CD4-positive, alpha-beta T cell (primary cell): ENCODE measurements around the gene COX7B. TPM values are rescaled to one million over a fixed set of nuclear protein-coding genes. Genes with fewer than 3 reads are reported as not detected.

Source experiments
- ATAC-seq: fragments of 200-7000 bp; cut with Tn5 transposase; one replicate; pipeline ENCODE4 v1.10.0; 2022; ENCODE audit warnings: mild to moderate bottlenecking; ENCODE audit not compliant: poor library complexity
- CTCF ChIA-PET: fragments of 350-600 bp; sonication (Branson Sonifier 250); formaldehyde crosslinking; loops from one replicate; lab custom pipeline; 2021; ENCODE audit warnings: antibody characterized with exemption, inconsistent platforms; lab: Charles Lee
- POLR2A ChIA-PET: fragments of 350-600 bp; sonication (Branson Sonifier 250); formaldehyde crosslinking; loops from one replicate; lab custom pipeline; 2021; ENCODE audit warnings: antibody characterized with exemption, inconsistent platforms; lab: Charles Lee
- DNase-seq, 14 experiments: peaks; one replicate each; pipeline ENCODE4 v3.0.0-alpha.2; 2013 to 2020; ENCODE audit warnings: mixed read lengths in 2 of 14
- H3K27ac ChIP-seq, 2 donors: one replicate each; pipeline versions ENCODE4 v1.5.1 to v1.7.0; 2013; ENCODE audit warnings: low read length in 2 of 2, low read depth in 1 of 2, mild to moderate bottlenecking in 1 of 2
- H3K27me3 ChIP-seq, 2 experiments: 1 replicate in 1 of 2; 2 replicates in 1 of 2; pipeline versions ENCODE4 v1.6.1 to v1.7.0; 2013; ENCODE audit warnings: low read length in 2 of 2, control low read depth in 1 of 2, mild to moderate bottlenecking in 1 of 2, moderate library complexity in 1 of 2; ENCODE audit not compliant: insufficient read depth in 2 of 2, control insufficient read depth in 1 of 2
- H3K36me3 ChIP-seq: one replicate; pipeline ENCODE4 v1.6.1; 2013; ENCODE audit warnings: low read length, control low read depth; ENCODE audit not compliant: insufficient read depth
- H3K4me1 ChIP-seq: one replicate; pipeline ENCODE4 v1.6.1; 2013; ENCODE audit warnings: low read length, control low read depth; ENCODE audit not compliant: insufficient read depth
- H3K4me3 ChIP-seq: one replicate; pipeline ENCODE4 v1.5.1; 2013; ENCODE audit warnings: mild to moderate bottlenecking, low read length, moderate library complexity
- H3K9me3 ChIP-seq, 2 experiments: 1 replicate in 1 of 2; 2 replicates in 1 of 2; pipeline versions ENCODE4 v1.6.1 to v1.7.0; 2013; ENCODE audit warnings: low read length in 2 of 2, mild to moderate bottlenecking in 2 of 2, control low read depth in 1 of 2, moderate library complexity in 1 of 2; ENCODE audit not compliant: control insufficient read depth in 1 of 2, insufficient read depth in 1 of 2
- H3K27ac Mint-ChIP-seq: one replicate; pipeline ENCODE4 v1.8.0; 2020; ENCODE audit warnings: mixed read lengths
- H3K27me3 Mint-ChIP-seq: one replicate; pipeline ENCODE4 v1.8.0; 2021; ENCODE audit warnings: mixed read lengths
- H3K36me3 Mint-ChIP-seq: one replicate; pipeline ENCODE4 v1.8.0; 2021; ENCODE audit warnings: low read depth, mixed read lengths
- H3K4me1 Mint-ChIP-seq: one replicate; pipeline ENCODE4 v1.8.0; 2021; ENCODE audit warnings: low read depth, mixed read lengths
- H3K4me3 Mint-ChIP-seq: one replicate; pipeline ENCODE4 v1.8.0; 2020; ENCODE audit warnings: mild to moderate bottlenecking, mixed read lengths
- H3K9me3 Mint-ChIP-seq: one replicate; pipeline ENCODE4 v1.8.0; 2020; ENCODE audit warnings: mixed read lengths
- intact Hi-C, 2 experiments: fragments of 100-400 bp; cut with DNase I in 1 of 2; cut with micrococcal nuclease in 1 of 2; formaldehyde crosslinking; loops; one replicate each; pipeline versions ENCODE4 v1.15.1 to v1.9.0; 2023 to 2025; cut with DNase I, micrococcal nuclease
- total RNA-seq, 174 experiments: library from RNA in 2 of 174; stranded (reverse) in 2 of 174; gene quantifications; one replicate each; pipeline ENCODE4 v1.2.3 and lab custom pipeline; 2021 to 2026
- TF ChIP-seq, protein P1 (sequence below): fragments of 200-600 bp; IDR thresholded peaks from one replicate; pipeline ENCODE4 v1.8.0; 2022; ENCODE audit warnings: antibody characterized with exemption, mild to moderate bottlenecking

The COX7B gene
- total RNA-seq, 2 experiments from 2014 or later, result 106 to 117 TPM

- CTCF ChIA-PET, result interaction anchor here (1.3 kb wide), 1 partner anchor 18 kb away, joined by 3 read pairs; no protein-coding TSS in a partner anchor
- Histone ChIP-seq H3K4me3 (no peak overlapping the region), H3K27ac (no peak overlapping the region), H3K4me1 (peaks cover 4% of the 10 kb centered on the region), H3K9me3 (no peaks in the 10 kb centered on the region), H3K27me3 (no peaks in the 10 kb centered on the region), H3K36me3 (no peaks in the 10 kb centered on the region)
- H3K9me3 Mint-ChIP-seq, result no peaks in the 10 kb centered on the region
- TF ChIP-seq, protein P1, sequence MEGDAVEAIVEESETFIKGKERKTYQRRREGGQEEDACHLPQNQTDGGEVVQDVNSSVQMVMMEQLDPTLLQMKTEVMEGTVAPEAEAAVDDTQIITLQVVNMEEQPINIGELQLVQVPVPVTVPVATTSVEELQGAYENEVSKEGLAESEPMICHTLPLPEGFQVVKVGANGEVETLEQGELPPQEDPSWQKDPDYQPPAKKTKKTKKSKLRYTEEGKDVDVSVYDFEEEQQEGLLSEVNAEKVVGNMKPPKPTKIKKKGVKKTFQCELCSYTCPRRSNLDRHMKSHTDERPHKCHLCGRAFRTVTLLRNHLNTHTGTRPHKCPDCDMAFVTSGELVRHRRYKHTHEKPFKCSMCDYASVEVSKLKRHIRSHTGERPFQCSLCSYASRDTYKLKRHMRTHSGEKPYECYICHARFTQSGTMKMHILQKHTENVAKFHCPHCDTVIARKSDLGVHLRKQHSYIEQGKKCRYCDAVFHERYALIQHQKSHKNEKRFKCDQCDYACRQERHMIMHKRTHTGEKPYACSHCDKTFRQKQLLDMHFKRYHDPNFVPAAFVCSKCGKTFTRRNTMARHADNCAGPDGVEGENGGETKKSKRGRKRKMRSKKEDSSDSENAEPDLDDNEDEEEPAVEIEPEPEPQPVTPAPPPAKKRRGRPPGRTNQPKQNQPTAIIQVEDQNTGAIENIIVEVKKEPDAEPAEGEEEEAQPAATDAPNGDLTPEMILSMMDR, result no peak
- POLR2A ChIA-PET, result interaction anchor here (0.6 kb wide), 1 partner anchor 337 kb away, joined by 3 read pairs; no protein-coding TSS in a partner anchor
- no peak overlapping the region for H3K4me3 Mint-ChIP-seq
- DNase-seq (peak in 1 of 14 experiments; percentile 3), ATAC-seq (no peak)
- no peaks in the 10 kb centered on the region for H3K36me3 Mint-ChIP-seq
- H3K27me3 Mint-ChIP-seq, result no peaks in the 10 kb centered on the region
- H3K27ac Mint-ChIP-seq, result no peak overlapping the region
- H3K4me1 Mint-ChIP-seq, result peaks cover 14% of the 10 kb centered on the region
- intact Hi-C loops, result no loop called here
Observed at GRCh38 chrX:77945910-77946545, 46.8 kb downstream of the COX7B start.

DNA sequence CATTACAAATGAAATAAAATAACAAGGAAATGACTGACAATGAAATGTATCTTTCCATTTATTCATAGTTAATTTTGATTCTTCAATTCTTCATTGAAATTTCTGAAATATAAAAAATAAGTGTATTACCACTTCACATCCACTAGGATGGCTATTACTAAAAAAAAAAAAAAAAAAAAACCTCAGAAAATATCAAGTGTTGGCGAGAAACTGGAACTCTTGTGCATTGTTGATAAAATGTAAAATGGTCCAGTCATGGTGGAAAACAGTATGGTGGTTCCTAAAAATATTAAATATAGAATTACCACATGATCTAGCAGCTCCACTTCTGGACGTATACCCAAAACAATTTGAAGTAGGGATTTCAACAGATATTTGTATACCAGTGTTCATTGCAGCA lies 47.3 kb downstream of the COX7B start:
- Mint-ChIP-seq H3K4me1 (peaks cover 11% of the 10 kb centered on the region), H3K4me3 (no peak overlapping the region), H3K27ac (no peak overlapping the region), H3K27me3 (no peaks in the 10 kb centered on the region), H3K9me3 (no peaks in the 10 kb centered on the region), H3K36me3 (no peaks in the 10 kb centered on the region)
- Histone ChIP-seq H3K4me1 (peaks cover 4% of the 10 kb centered on the region), H3K36me3 (no peaks in the 10 kb centered on the region), H3K27ac (no peak overlapping the region), H3K9me3 (no peaks in the 10 kb centered on the region), H3K4me3 (no peak overlapping the region), H3K27me3 (no peaks in the 10 kb centered on the region)
- POLR2A ChIA-PET, result interaction anchor here (0.7 kb wide), 1 partner anchor 67 kb away, joined by 4 read pairs; no protein-coding TSS in a partner anchor
- intact Hi-C loops, result no loop called here
- CTCF ChIA-PET, result no interaction called here
- TF ChIP-seq, protein P1, result no peak
- DNase-seq, result no peak
- ATAC-seq, result no peak

GRCh38 chrX:77949840-77950239 lies 50.6 kb downstream of the COX7B start:
- no peaks in the 10 kb centered on the region for H3K27me3 ChIP-seq
- intact Hi-C loops, result no loop called here
- no peaks in the 10 kb centered on the region for H3K9me3 Mint-ChIP-seq
- ChIA-PET CTCF (no interaction called here), POLR2A (no interaction called here)
- H3K4me3 Mint-ChIP-seq, result no peak overlapping the region
- H3K9me3 ChIP-seq, result no peaks in the 10 kb centered on the region
- H3K4me3 ChIP-seq, result no peak overlapping the region
- H3K4me1 Mint-ChIP-seq, result peaks cover 10% of the 10 kb centered on the region
- DNase-seq (no peak), ATAC-seq (no peak)
- no peaks in the 10 kb centered on the region for H3K36me3 Mint-ChIP-seq
- no peaks in the 10 kb centered on the region for H3K4me1 ChIP-seq
- H3K27me3 Mint-ChIP-seq, result no peaks in the 10 kb centered on the region
- TF ChIP-seq, protein P1, result no peak
- no peaks in the 10 kb centered on the region for H3K36me3 ChIP-seq
- H3K27ac ChIP-seq, result no peak overlapping the region
- no peak overlapping the region for H3K27ac Mint-ChIP-seq
